Astrocyte of the cerebellum (primary cell): ENCODE measurements around the gene UXS1.

Source experiments
- DNase-seq: peaks from one replicate; pipeline ENCODE4 v3.0.0-alpha.2; 2011; ENCODE audit warnings: low read depth
- H3K4me3 ChIP-seq: 2 replicates; pipeline ENCODE4 v1.5.1; 2011; ENCODE audit warnings: mild to moderate bottlenecking, low read depth, low read length, moderate library complexity
- CTCF ChIP-seq: IDR thresholded peaks from 2 replicates; pipeline ENCODE4 v1.5.1; 2012; ENCODE audit warnings: low read length, low read depth, moderate library complexity, mild to moderate bottlenecking; ENCODE audit errors: missing control alignments
- in situ Hi-C: cut with HindIII; loops from 2 replicates; pipeline ENCODE4 v1.10.0; 2017; ENCODE audit warnings: low sequenced_read_pairs

Gene UXS1

GRCh38 chr2:106080959-106081358, 113.1 kb downstream of the UXS1 start:
- no peak overlapping the region for H3K4me3 ChIP-seq
- no peak for DNase-seq
- no peak for TF ChIP-seq CTCF
- in situ Hi-C loops, result no loop called here

GRCh38 chr2:106078096-106078495, 116.0 kb downstream of the UXS1 start:
- H3K4me3 ChIP-seq, result no peak overlapping the region
- no peak for TF ChIP-seq CTCF
- in situ Hi-C loops, result no loop called here
- no peak for DNase-seq

GRCh38 chr2:106076941-106077340, 117.2 kb downstream of the UXS1 start:
- TF ChIP-seq CTCF, result no peak
- DNase-seq, result no peak
- H3K4me3 ChIP-seq, result no peak overlapping the region
- in situ Hi-C loops, result no loop called here

- in situ Hi-C loops, result no loop called here
- no peak for DNase-seq
- TF ChIP-seq CTCF, result no peak
- no peak overlapping the region for H3K4me3 ChIP-seq
Observed at GRCh38 chr2:106075048-106075447, 119.1 kb downstream of the UXS1 start.

- TF ChIP-seq CTCF, result no peak
- in situ Hi-C loops, result no loop called here
- H3K4me3 ChIP-seq, result no peak overlapping the region
- DNase-seq, result no peak
Observed at GRCh38 chr2:106073678-106074406, 120.3 kb downstream of the UXS1 start.

GRCh38 chr2:106070181-106070580, 123.9 kb downstream of the UXS1 start:
- in situ Hi-C loops, result no loop called here
- no peak overlapping the region for H3K4me3 ChIP-seq
- TF ChIP-seq CTCF, result no peak
- no peak for DNase-seq
